Heart right ventricle (tissue), 16 donors: Measurements from ENCODE around the gene PRR29. TPM values are rescaled to one million over a fixed set of nuclear protein-coding genes. Genes with fewer than 3 reads are reported as not detected.

Experiments used
- ATAC-seq, 8 donors: fragments of 200-7000 bp; cut with Tn5 transposase; one replicate each; pipeline ENCODE4 v1.9.1; 2020; ENCODE audit warnings: mild to moderate bottlenecking in 8 of 8, moderate library complexity in 8 of 8, moderate number of reproducible peaks in 1 of 8
- DNase-seq, 2 donors: peaks; one replicate each; pipeline ENCODE4 v3.0.0-alpha.2; 2020
- H3K27ac ChIP-seq, 10 donors: fragments of 200-600 bp; sonication (generic) in 2 of 10; one replicate each; pipeline versions ENCODE4 v1.5.0 to v1.8.0; 2020 to 2022; ENCODE audit warnings: mild to moderate bottlenecking in 3 of 10
- H3K27me3 ChIP-seq, 7 donors: fragments of 200-600 bp; one replicate each; pipeline ENCODE4 v1.8.0; 2021 to 2022; ENCODE audit warnings: mild to moderate bottlenecking in 2 of 7
- H3K36me3 ChIP-seq, 9 donors: fragments of 200-600 bp; sonication (generic) in 1 of 9; one replicate each; pipeline versions ENCODE4 v1.5.0 to v1.8.0; 2020 to 2022; ENCODE audit warnings: mild to moderate bottlenecking in 2 of 9
- H3K4me1 ChIP-seq, 9 donors: fragments of 200-600 bp; sonication (generic) in 1 of 9; one replicate each; pipeline versions ENCODE4 v1.5.0 to v1.8.0; 2020 to 2022; ENCODE audit warnings: mild to moderate bottlenecking in 4 of 9
- H3K4me3 ChIP-seq, 10 donors: fragments of 200-600 bp; sonication (generic) in 2 of 10; one replicate each; pipeline versions ENCODE4 v1.5.0 to v1.8.0; 2020 to 2022; ENCODE audit warnings: mild to moderate bottlenecking in 7 of 10, moderate library complexity in 2 of 10
- H3K9me3 ChIP-seq, 11 donors: fragments of 200-600 bp in 10 of 11; sonication (generic) in 2 of 11; one replicate each; pipeline versions ENCODE4 v1.5.0 to v1.8.0; 2013 to 2022; ENCODE audit warnings: mild to moderate bottlenecking in 2 of 11, control low read depth in 1 of 11, moderate library complexity in 1 of 11
- WGBS, 2 donors: extraction: QIAGEN DNeasy Blood & Tissue Kit; methylation state at CpG; one replicate each; pipeline ENCODE4 v1.1.7; 2013; ENCODE audit warnings: inconsistent platforms in 1 of 2; 5-methylcytosine and 5-hydroxymethylcytosine counted together
- intact Hi-C, 10 donors: fragments of 100-400 bp; cut with DNase I; formaldehyde crosslinking; loops; one replicate each; pipeline versions ENCODE4 v1.11.1 to v1.14.2; 2022
- polyA plus RNA-seq, 2 donors: library from polyadenylated mRNA; stranded (reverse); fragments of 200-250 nt; gene quantifications; one replicate each; pipeline ENCODE4 v1.2.3, GENCODE V29; 2013
- total RNA-seq, 10 donors: library from RNA; stranded (reverse); fragmentation: NEBNext Ultra II Directional in 3 of 10; extraction: Animal tissue kit (Norgen Biotek cat#: 25700) in 3 of 10; gene quantifications; one replicate each; pipeline versions ENCODE4 v1.2.1 to v1.2.4, GENCODE V29; 2021 to 2023
- TF ChIP-seq, protein P1 (sequence below), 9 donors: fragments of 200-600 bp; sonication (generic) in 2 of 9; IDR thresholded peaks; one replicate each; pipeline versions ENCODE4 v1.5.0 to v1.8.0; 2021 to 2022; ENCODE audit warnings: antibody characterized with exemption in 9 of 9, mild to moderate bottlenecking in 5 of 9, moderate library complexity in 1 of 9
- donor health status: Arrhythmogenic right ventricular cardiomyopathy.
- donor health status: ischemic (EF 13 %, LVEDD 7.1; RV severe dilation, severe dysfunction).
- donor health status: healthy with polysubstance abuse.
- donor health status: DM: no; HTN: yes; CAD: no.
- donor health status: DM: no; HTN: no; CAD: no.
- donor health status: ischemic (EF 25% LVEDD 6.9; RV normal size, moderate dysfunction).
- donor health status: ischemic (EF 25% LVEDD 5.7; RV mildly dilated, moderate dysfunction).
- donor health status: healthy.
- donor health status: DM: yes; HTN: yes; CAD: no.
- donor health status: Ischemic cardiomyopathy.
- donor health status: ischemic (EF 35%, LVEDD 5.7; RV mildly dilated, moderate dysfunction).
- donor health status: nonischemic (EF 11% LVEDD 7.7; RV severe dilation, severe dysfunction).
- donor health status: DM: yes; HTN: yes; CAD: no.
- donor health status: PGD.
- donor health status: ischemic (EF 29% LVEDD 5.4; RV normal size, mild dysfunction).
- donor health status: nonischemic (EF 23%, LVEDD 6.1; RV moderate dilation, normal function).

PRR29 gene
- total and polyA plus RNA-seq, 12 donors = 0.21 to 0.66 (median 0.31) TPM; not detected in 4

DNA sequence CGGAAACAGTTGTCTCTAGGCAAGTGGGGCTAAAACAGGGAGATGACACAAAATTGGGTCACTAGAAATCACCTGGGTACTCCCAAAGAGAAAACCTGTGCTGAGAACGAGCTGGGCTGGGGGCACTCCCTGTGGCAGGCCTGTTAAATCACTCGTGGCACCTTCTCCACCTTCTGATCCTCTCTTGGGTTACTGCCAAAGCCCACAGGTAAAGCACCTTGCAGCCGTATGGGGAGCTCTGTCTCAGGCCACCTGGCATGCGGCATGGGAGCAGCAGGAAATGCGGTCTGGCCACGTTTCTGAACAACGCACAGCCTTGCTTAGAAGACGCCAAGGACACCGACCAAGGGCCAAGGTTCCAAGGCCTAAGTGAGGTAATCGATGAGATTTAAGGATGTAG is 43.8 kb downstream of the PRR29 start:
- H3K27me3 ChIP-seq = no peaks in the 10 kb centered on the region
- no peak overlapping the region for H3K27ac ChIP-seq
- intact Hi-C loops = no loop called here
- no peak overlapping the region for H3K4me3 ChIP-seq
- H3K36me3 ChIP-seq = peaks cover 0 to 84% (median 37%) of the 10 kb centered on the region in 9 donors
- TF ChIP-seq, protein P1, sequence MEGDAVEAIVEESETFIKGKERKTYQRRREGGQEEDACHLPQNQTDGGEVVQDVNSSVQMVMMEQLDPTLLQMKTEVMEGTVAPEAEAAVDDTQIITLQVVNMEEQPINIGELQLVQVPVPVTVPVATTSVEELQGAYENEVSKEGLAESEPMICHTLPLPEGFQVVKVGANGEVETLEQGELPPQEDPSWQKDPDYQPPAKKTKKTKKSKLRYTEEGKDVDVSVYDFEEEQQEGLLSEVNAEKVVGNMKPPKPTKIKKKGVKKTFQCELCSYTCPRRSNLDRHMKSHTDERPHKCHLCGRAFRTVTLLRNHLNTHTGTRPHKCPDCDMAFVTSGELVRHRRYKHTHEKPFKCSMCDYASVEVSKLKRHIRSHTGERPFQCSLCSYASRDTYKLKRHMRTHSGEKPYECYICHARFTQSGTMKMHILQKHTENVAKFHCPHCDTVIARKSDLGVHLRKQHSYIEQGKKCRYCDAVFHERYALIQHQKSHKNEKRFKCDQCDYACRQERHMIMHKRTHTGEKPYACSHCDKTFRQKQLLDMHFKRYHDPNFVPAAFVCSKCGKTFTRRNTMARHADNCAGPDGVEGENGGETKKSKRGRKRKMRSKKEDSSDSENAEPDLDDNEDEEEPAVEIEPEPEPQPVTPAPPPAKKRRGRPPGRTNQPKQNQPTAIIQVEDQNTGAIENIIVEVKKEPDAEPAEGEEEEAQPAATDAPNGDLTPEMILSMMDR (IDR thresholded peaks at IDR 0.05) = no peak
- H3K9me3 ChIP-seq = no peaks in the 10 kb centered on the region
- H3K4me1 ChIP-seq = no peaks in the 10 kb centered on the region
- ATAC-seq (no peak), DNase-seq (no peak)
- WGBS, 2 donors = 74 to 78% methylated on average over 11 of the region's 11 CpGs

DNA sequence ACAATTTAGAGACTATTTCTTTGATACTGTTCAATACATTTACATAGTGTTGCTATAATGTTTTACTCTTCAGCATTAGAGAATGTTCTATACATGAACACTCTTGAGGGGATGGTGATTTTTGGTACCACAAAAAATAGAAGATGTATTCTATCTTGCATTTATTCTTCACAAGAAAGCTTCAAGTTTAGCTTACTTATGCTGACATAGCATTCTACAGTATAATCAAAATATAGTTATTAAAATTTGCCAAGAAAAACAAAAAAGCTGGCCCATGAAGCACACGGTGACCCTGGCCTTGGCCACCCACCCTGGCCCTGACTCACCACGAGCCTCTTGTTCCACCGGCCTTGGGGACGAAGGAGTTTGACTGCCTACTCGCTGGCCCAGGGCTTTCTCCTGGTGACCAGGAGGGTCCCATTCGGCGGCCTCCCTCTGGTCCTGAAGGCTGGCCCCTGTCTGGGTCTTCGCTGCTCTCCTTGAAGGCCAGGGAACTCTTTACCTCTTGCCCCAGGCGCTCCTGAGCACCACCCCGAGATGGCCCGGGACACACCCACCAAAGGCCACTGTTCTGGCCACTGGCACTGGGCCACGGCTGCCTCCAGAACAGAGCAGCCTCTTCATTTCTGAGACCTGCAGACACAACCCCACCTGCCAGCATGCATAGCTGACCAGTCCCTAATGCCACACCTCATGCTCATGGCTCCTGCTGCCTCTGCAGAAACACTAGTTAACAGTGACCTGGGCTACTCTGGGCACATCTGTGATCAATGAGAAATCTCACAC is 44.7 kb downstream of the PRR29 start:
- WGBS, 2 donors = 82 to 94% methylated on average over 12 of the region's 12 CpGs
- Histone ChIP-seq H3K36me3 (peaks cover 0 to 92% (median 40%) of the 10 kb centered on the region in 9 donors), H3K9me3 (no peaks in the 10 kb centered on the region), H3K27ac (no peak overlapping the region), H3K4me1 (no peaks in the 10 kb centered on the region), H3K27me3 (no peaks in the 10 kb centered on the region), H3K4me3 (no peak overlapping the region)
- peak in 1 of 8 donors; percentile 38 for ATAC-seq
- intact Hi-C loops = no loop called here
- TF ChIP-seq, protein P1 (IDR thresholded peaks at IDR 0.05) = no peak
- no peak for DNase-seq

DNA sequence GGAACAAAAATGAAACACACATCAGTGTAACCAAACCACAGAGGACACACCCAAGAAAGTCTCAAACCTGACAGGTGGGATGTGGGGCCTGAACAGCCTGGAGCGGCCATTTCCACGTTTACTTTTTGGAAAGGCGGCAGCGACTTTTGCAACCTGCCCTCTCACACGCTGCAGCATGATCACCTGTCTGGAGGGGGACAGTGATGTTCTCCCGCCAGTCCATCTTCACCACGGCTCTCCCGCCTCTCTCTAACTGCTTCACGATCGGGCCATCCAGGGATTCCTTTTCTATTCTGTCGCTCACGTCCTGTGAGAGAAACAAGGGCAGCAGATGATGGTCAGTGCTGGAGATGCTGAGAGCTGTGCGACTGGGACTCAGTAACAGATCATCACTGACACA is 47.0 kb downstream of the PRR29 start:
- Histone ChIP-seq H3K9me3 (no peaks in the 10 kb centered on the region), H3K36me3 (peaks cover 5 to 100% (median 50%) of the 10 kb centered on the region in 9 donors), H3K27ac (no peak overlapping the region), H3K4me3 (no peak overlapping the region), H3K4me1 (no peaks in the 10 kb centered on the region), H3K27me3 (no peaks in the 10 kb centered on the region)
- ATAC-seq (no peak), DNase-seq (no peak)
- TF ChIP-seq, protein P1 (IDR thresholded peaks at IDR 0.05) = no peak
- 86 to 87% methylated on average over 13 of the region's 13 CpGs for WGBS, 2 donors
- intact Hi-C loops = loop anchor here in 1 of 10 donors (5.0 kb wide), 1 partner anchor 67 kb away; no protein-coding TSS in a partner anchor

DNA sequence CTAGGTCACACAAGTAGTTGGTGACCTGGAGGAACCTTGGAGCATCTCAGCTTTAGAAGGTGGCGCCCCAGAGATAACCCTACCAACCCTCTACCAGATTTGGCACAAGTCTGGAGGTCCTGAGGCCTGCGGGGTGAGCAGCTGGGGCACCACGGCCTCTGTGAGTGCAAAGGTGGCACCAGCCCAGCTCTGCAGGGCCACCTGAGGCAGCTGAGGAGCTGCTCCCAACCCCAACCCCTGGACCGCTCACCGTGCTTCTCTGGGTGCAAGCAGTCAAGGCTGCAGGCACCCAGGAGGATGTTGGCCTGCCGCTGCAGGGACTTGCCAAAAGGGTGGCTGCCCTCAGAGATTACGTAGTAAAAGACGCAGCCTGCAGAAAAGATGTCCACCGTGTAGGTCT is 50.7 kb downstream of the PRR29 start:
- DNase-seq = no peak

More for the DNA sequence above, 50.7 kb downstream of the PRR29 start:
- intact Hi-C loops = loop anchor here in 1 of 10 donors (5.0 kb wide), 1 partner anchor 63 kb away; no protein-coding TSS in a partner anchor
- Histone ChIP-seq H3K4me3 (no peak overlapping the region), H3K9me3 (no peaks in the 10 kb centered on the region), H3K36me3 (peaks cover 5 to 100% (median 41%) of the 10 kb centered on the region in 9 donors), H3K27me3 (no peaks in the 10 kb centered on the region), H3K27ac (no peak overlapping the region), H3K4me1 (peaks cover 0 to 10% (median 0%) of the 10 kb centered on the region in 9 donors)
- WGBS, 2 donors = 91 to 96% methylated on average over 9 of the region's 9 CpGs
- no peak for ATAC-seq
- TF ChIP-seq, protein P1 (IDR thresholded peaks at IDR 0.05) = no peak
